Measurements from ENCODE around the gene CDH13.

- TF ChIP-seq POLR2AphosphoS5 (IDR thresholded peaks at IDR 0.05; ENCODE audit: low read depth) (no peak), CTCF (IDR thresholded peaks at IDR 0.05; ENCODE audit: insufficient read depth, low read length) (no peak), SPI1 (IDR thresholded peaks at IDR 0.05; ENCODE audit: borderline replicate concordance, low read depth) (no peak)
- TF ChIP-seq, protein P1, sequence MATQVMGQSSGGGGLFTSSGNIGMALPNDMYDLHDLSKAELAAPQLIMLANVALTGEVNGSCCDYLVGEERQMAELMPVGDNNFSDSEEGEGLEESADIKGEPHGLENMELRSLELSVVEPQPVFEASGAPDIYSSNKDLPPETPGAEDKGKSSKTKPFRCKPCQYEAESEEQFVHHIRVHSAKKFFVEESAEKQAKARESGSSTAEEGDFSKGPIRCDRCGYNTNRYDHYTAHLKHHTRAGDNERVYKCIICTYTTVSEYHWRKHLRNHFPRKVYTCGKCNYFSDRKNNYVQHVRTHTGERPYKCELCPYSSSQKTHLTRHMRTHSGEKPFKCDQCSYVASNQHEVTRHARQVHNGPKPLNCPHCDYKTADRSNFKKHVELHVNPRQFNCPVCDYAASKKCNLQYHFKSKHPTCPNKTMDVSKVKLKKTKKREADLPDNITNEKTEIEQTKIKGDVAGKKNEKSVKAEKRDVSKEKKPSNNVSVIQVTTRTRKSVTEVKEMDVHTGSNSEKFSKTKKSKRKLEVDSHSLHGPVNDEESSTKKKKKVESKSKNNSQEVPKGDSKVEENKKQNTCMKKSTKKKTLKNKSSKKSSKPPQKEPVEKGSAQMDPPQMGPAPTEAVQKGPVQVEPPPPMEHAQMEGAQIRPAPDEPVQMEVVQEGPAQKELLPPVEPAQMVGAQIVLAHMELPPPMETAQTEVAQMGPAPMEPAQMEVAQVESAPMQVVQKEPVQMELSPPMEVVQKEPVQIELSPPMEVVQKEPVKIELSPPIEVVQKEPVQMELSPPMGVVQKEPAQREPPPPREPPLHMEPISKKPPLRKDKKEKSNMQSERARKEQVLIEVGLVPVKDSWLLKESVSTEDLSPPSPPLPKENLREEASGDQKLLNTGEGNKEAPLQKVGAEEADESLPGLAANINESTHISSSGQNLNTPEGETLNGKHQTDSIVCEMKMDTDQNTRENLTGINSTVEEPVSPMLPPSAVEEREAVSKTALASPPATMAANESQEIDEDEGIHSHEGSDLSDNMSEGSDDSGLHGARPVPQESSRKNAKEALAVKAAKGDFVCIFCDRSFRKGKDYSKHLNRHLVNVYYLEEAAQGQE (IDR thresholded peaks at IDR 0.05; ENCODE audit: insufficient replicate concordance, low read depth) = no peak
Measured at GRCh38 chr16:83137326-83137781, 510.6 kb downstream of the CDH13 start.
